Loucy (cell line): ENCODE data around the gene TMEM59L.

Source experiments
- H2AFZ ChIP-seq: fragments of 200-600 bp; sonication (generic); 2 replicates; pipeline ENCODE4 v1.6.0; 2016; ENCODE audit warnings: antibody characterized with exemption, mild to moderate bottlenecking, low read length, moderate library complexity
- H3F3A ChIP-seq: fragments of 200-600 bp; 2 replicates; pipeline ENCODE4 v1.6.0; 2016; ENCODE audit warnings: antibody characterized with exemption, low read depth, mild to moderate bottlenecking
- H3K27me3 ChIP-seq: fragments of 200-600 bp; sonication (generic); 2 replicates; pipeline ENCODE4 v1.6.1; 2014; ENCODE audit warnings: low read length, mild to moderate bottlenecking; ENCODE audit not compliant: insufficient read depth, poor library complexity, severe bottlenecking
- H3K36me3 ChIP-seq: fragments of 200-600 bp; sonication (generic); 2 replicates; pipeline ENCODE4 v1.6.1; 2016; ENCODE audit warnings: low read length; ENCODE audit not compliant: insufficient read depth
- H3K4me1 ChIP-seq: fragments of 200-600 bp; sonication (generic); 2 replicates; pipeline ENCODE4 v1.5.1; 2014; ENCODE audit warnings: low read length, mild to moderate bottlenecking; ENCODE audit not compliant: insufficient read depth, poor library complexity, severe bottlenecking
- H3K4me2 ChIP-seq: fragments of 200-600 bp; sonication (generic); 2 replicates; pipeline ENCODE4 v1.6.0; 2014; ENCODE audit warnings: antibody characterized with exemption, low read length, low read depth, mild to moderate bottlenecking; ENCODE audit not compliant: poor library complexity, severe bottlenecking
- H3K4me3 ChIP-seq: fragments of 200-600 bp; sonication (generic); 2 replicates; pipeline ENCODE4 v1.5.1; 2014; ENCODE audit warnings: low read length, mild to moderate bottlenecking, mixed read lengths; ENCODE audit not compliant: poor library complexity, severe bottlenecking
- H3K79me2 ChIP-seq: fragments of 200-600 bp; sonication (generic); 2 replicates; pipeline ENCODE4 v1.6.1; 2014; ENCODE audit warnings: low read length; ENCODE audit not compliant: insufficient read depth
- H3K9ac ChIP-seq: fragments of 200-600 bp; sonication (generic); 2 replicates; pipeline ENCODE4 v1.6.0; 2014; ENCODE audit warnings: mild to moderate bottlenecking, low read depth, low read length, moderate library complexity; ENCODE audit not compliant: poor library complexity, severe bottlenecking
- H3K9me2 ChIP-seq: fragments of 200-600 bp; sonication (generic); replicated peaks from 2 replicates; pipeline ENCODE4 v1.6.1; 2016; ENCODE audit warnings: low read depth, low read length, mixed read lengths
- H3K9me3 ChIP-seq: fragments of 200-600 bp; sonication (generic); 2 replicates; pipeline ENCODE4 v1.6.1; 2014; ENCODE audit warnings: mild to moderate bottlenecking, antibody characterized with exemption, low read length, low read depth; ENCODE audit not compliant: insufficient read depth
- H4K20me1 ChIP-seq: fragments of 200-600 bp; sonication (generic); 2 replicates; pipeline ENCODE4 v1.6.0; 2014; ENCODE audit warnings: antibody characterized with exemption, low read length, mild to moderate bottlenecking; ENCODE audit not compliant: insufficient read depth, poor library complexity, severe bottlenecking
- EZH2phosphoT487 ChIP-seq: fragments of 200-600 bp; IDR thresholded peaks from 2 replicates; pipeline ENCODE4 v1.6.1; 2018; ENCODE audit warnings: antibody characterized with exemption, mild to moderate bottlenecking, moderate library complexity, borderline replicate concordance
- TF ChIP-seq, protein P1 (sequence below): fragments of 200-600 bp; sonication (generic); conservative IDR thresholded peaks from 2 replicates; pipeline ENCODE4 v1.5.1; 2014; ENCODE audit warnings: mild to moderate bottlenecking, antibody characterized with exemption, low read length

TMEM59L gene

GRCh38 chr19:18650021-18650390, 37.3 kb downstream of the TMEM59L start:
- Histone ChIP-seq H3F3A (no peaks in the 10 kb centered on the region), H3K9me3 (no peaks in the 10 kb centered on the region), H4K20me1 (no peaks in the 10 kb centered on the region), H3K4me2 (no peak overlapping the region), H3K27me3 (no peaks in the 10 kb centered on the region), H3K9me2 (no peaks in the 10 kb centered on the region), H3K36me3 (no peaks in the 10 kb centered on the region; the same call in 1 of the 2 replicates), H3K4me3 (no peak overlapping the region), H3K4me1 (no peaks in the 10 kb centered on the region), H2AFZ (no peak overlapping the region), H3K9ac (no peak overlapping the region), H3K79me2 (peaks cover under 1% of the 10 kb centered on the region; the same call in 1 of the 2 replicates)
- TF ChIP-seq, protein P1, sequence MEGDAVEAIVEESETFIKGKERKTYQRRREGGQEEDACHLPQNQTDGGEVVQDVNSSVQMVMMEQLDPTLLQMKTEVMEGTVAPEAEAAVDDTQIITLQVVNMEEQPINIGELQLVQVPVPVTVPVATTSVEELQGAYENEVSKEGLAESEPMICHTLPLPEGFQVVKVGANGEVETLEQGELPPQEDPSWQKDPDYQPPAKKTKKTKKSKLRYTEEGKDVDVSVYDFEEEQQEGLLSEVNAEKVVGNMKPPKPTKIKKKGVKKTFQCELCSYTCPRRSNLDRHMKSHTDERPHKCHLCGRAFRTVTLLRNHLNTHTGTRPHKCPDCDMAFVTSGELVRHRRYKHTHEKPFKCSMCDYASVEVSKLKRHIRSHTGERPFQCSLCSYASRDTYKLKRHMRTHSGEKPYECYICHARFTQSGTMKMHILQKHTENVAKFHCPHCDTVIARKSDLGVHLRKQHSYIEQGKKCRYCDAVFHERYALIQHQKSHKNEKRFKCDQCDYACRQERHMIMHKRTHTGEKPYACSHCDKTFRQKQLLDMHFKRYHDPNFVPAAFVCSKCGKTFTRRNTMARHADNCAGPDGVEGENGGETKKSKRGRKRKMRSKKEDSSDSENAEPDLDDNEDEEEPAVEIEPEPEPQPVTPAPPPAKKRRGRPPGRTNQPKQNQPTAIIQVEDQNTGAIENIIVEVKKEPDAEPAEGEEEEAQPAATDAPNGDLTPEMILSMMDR: no peak

DNA sequence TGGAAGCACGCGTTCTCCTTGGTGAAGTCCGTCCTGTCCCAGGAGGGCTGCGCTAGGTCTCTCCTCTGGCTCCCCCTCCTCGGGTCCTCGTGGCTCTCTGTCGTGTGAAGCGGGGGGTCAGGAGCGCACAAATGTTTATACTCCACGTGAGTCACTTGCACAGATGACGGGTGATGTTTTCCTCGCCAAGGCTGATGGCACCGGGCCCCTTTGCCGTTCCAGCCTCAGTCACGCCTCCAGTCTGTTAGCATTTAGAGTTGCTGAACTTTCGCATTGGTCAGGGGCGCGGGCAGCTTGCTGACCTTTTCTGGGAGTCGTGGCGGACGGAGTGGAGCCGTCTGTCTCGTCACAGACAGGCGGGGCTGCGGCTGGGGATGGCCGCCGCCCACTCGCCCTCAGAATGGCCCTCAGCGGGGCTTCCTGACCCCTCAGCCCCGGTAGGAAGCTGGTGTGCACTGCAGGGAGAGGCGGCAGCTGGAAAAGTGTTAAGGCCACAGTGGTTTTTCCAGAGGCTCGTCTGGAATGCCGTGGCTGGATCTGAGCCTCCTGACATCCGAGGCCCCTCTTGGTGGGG, 37.9 kb downstream of the TMEM59L start:
- Histone ChIP-seq H3K9me2 (no peaks in the 10 kb centered on the region), H3K9ac (no peak overlapping the region), H3K36me3 (no peaks in the 10 kb centered on the region; the same call in 1 of the 2 replicates), H3K79me2 (no peaks in the 10 kb centered on the region), H2AFZ (no peak overlapping the region), H3K4me3 (no peak overlapping the region), H3K27me3 (no peaks in the 10 kb centered on the region), H3F3A (no peaks in the 10 kb centered on the region), H3K4me1 (no peaks in the 10 kb centered on the region), H4K20me1 (no peaks in the 10 kb centered on the region), H3K9me3 (no peaks in the 10 kb centered on the region), H3K4me2 (no peak overlapping the region)
- TF ChIP-seq EZH2phosphoT487: no peak
- TF ChIP-seq, protein P1: no peak

GRCh38 chr19:18651300-18651699, 38.6 kb downstream of the TMEM59L start:
- H3K36me3 ChIP-seq: no peaks in the 10 kb centered on the region; the same call in 1 of the 2 replicates
- H3K79me2 ChIP-seq: no peaks in the 10 kb centered on the region
- H3K4me3 ChIP-seq: no peak overlapping the region
- H2AFZ ChIP-seq: no peak overlapping the region
- H4K20me1 ChIP-seq: no peaks in the 10 kb centered on the region
- H3K9ac ChIP-seq: no peak overlapping the region
- no peak overlapping the region for H3K4me2 ChIP-seq
- H3F3A ChIP-seq: no peaks in the 10 kb centered on the region
- H3K9me2 ChIP-seq: no peaks in the 10 kb centered on the region
- no peaks in the 10 kb centered on the region for H3K4me1 ChIP-seq
- TF ChIP-seq EZH2phosphoT487: no peak
- TF ChIP-seq, protein P1: no peak
- H3K9me3 ChIP-seq: no peaks in the 10 kb centered on the region
- no peaks in the 10 kb centered on the region for H3K27me3 ChIP-seq
